ENCODE results near the gene NUP188.

NUP188 gene

DNA sequence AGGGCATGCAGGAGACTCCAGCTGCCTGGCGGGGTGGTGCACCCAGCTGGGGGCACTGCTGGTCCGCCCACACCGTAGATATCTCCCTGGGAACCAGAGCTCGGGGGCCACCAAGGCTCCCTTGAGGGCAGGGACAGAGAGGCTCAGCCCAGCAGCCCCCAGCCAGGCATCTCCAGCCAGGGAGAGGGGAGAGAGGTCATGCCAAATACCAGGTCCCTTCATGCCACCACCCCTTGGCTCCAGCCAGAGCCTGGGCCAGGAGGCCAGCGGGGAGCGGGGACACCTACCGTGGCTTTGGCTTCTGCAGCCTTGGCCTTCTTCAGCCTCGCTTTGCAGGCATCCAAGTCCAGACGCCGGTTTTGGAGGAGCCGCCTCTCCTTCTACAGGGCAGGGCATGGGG is 66.6 kb downstream of the NUP188 start:
- H3K27me3 ChIP-seq (ENCODE audit: insufficient read depth, poor library complexity, severe bottlenecking) = no peaks in the 10 kb centered on the region
- DNase-seq (ENCODE audit: low read depth in 1 of 2, low spot score in 1 of 2) = no peak
- H3K4me3 ChIP-seq (replicated peaks; ENCODE audit: insufficient read depth, low read length) = no peak overlapping the region
- no peak overlapping the region for H3K27ac ChIP-seq (replicated peaks)
- TF ChIP-seq SPI1 (IDR thresholded peaks at IDR 0.05; ENCODE audit: borderline replicate concordance, low read depth) = no peak
- TF ChIP-seq, protein P1, sequence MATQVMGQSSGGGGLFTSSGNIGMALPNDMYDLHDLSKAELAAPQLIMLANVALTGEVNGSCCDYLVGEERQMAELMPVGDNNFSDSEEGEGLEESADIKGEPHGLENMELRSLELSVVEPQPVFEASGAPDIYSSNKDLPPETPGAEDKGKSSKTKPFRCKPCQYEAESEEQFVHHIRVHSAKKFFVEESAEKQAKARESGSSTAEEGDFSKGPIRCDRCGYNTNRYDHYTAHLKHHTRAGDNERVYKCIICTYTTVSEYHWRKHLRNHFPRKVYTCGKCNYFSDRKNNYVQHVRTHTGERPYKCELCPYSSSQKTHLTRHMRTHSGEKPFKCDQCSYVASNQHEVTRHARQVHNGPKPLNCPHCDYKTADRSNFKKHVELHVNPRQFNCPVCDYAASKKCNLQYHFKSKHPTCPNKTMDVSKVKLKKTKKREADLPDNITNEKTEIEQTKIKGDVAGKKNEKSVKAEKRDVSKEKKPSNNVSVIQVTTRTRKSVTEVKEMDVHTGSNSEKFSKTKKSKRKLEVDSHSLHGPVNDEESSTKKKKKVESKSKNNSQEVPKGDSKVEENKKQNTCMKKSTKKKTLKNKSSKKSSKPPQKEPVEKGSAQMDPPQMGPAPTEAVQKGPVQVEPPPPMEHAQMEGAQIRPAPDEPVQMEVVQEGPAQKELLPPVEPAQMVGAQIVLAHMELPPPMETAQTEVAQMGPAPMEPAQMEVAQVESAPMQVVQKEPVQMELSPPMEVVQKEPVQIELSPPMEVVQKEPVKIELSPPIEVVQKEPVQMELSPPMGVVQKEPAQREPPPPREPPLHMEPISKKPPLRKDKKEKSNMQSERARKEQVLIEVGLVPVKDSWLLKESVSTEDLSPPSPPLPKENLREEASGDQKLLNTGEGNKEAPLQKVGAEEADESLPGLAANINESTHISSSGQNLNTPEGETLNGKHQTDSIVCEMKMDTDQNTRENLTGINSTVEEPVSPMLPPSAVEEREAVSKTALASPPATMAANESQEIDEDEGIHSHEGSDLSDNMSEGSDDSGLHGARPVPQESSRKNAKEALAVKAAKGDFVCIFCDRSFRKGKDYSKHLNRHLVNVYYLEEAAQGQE (IDR thresholded peaks at IDR 0.05; ENCODE audit: insufficient replicate concordance, low read depth) = no peak
- no peak for TF ChIP-seq GABPA (IDR thresholded peaks at IDR 0.05; ENCODE audit: low read depth)
- TF ChIP-seq POLR2AphosphoS5 (IDR thresholded peaks at IDR 0.05; ENCODE audit: low read depth) = no peak
- TF ChIP-seq, protein P2, sequence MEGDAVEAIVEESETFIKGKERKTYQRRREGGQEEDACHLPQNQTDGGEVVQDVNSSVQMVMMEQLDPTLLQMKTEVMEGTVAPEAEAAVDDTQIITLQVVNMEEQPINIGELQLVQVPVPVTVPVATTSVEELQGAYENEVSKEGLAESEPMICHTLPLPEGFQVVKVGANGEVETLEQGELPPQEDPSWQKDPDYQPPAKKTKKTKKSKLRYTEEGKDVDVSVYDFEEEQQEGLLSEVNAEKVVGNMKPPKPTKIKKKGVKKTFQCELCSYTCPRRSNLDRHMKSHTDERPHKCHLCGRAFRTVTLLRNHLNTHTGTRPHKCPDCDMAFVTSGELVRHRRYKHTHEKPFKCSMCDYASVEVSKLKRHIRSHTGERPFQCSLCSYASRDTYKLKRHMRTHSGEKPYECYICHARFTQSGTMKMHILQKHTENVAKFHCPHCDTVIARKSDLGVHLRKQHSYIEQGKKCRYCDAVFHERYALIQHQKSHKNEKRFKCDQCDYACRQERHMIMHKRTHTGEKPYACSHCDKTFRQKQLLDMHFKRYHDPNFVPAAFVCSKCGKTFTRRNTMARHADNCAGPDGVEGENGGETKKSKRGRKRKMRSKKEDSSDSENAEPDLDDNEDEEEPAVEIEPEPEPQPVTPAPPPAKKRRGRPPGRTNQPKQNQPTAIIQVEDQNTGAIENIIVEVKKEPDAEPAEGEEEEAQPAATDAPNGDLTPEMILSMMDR (IDR thresholded peaks at IDR 0.05; ENCODE audit: insufficient read depth, low read length) = no peak

DNA sequence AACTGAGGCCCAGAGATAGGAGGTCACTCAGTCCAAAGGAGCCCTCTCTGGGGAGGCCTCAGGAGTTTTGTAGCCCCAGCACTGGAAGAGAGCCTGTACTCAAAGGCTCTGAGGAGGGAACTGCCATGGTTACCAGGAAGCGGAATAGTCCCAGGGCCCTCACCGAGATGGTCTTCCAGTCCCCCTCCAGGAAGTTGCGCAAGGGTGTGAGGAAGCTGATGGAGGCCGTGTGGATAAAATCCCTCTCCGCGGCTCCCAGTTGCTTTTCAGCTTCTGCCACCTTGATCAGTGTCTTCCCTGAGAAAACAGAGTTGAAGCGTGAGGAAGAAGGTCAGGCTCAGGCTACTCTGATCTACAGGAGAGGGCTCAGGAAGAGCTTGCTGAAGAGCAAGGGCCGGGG is 67.1 kb downstream of the NUP188 start:
- H3K27me3 ChIP-seq (ENCODE audit: insufficient read depth, poor library complexity, severe bottlenecking) = no peaks in the 10 kb centered on the region
- DNase-seq (ENCODE audit: low read depth in 1 of 2, low spot score in 1 of 2) = no peak
- no peak for TF ChIP-seq GABPA (IDR thresholded peaks at IDR 0.05; ENCODE audit: low read depth)
- no peak for TF ChIP-seq POLR2AphosphoS5 (IDR thresholded peaks at IDR 0.05; ENCODE audit: low read depth)
- TF ChIP-seq, protein P2 (IDR thresholded peaks at IDR 0.05; ENCODE audit: insufficient read depth, low read length) = no peak
- H3K27ac ChIP-seq (replicated peaks) = no peak overlapping the region
- no peak overlapping the region for H3K4me3 ChIP-seq (replicated peaks; ENCODE audit: insufficient read depth, low read length)

DNA sequence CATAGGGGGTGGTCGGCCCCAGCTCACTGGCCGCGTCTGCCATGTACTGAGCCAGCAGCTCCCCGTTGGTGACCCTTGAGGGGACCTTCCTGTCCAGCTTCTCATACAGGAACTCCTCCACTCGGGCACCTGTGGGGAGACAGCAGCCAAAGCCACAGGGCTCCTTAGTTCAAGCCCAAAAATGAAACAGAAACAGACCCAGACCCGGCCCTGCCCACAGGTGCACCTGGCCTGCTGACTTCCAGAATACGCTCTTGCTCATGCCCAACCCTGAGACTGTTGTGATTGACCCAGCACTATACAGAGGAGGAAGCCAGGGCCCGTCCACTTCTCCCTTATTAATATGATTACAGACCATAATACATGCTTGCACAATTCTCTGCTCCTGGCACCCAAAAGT is 73.6 kb downstream of the NUP188 start:
- Histone ChIP-seq H3K27ac (replicated peaks) (no peak overlapping the region), H3K4me3 (replicated peaks; ENCODE audit: insufficient read depth, low read length) (no peak overlapping the region)
- no peak for TF ChIP-seq GABPA (IDR thresholded peaks at IDR 0.05; ENCODE audit: low read depth)
- no peak for TF ChIP-seq SPI1 (IDR thresholded peaks at IDR 0.05; ENCODE audit: borderline replicate concordance, low read depth)
- TF ChIP-seq, protein P2 (IDR thresholded peaks at IDR 0.05; ENCODE audit: insufficient read depth, low read length) = no peak

DNA sequence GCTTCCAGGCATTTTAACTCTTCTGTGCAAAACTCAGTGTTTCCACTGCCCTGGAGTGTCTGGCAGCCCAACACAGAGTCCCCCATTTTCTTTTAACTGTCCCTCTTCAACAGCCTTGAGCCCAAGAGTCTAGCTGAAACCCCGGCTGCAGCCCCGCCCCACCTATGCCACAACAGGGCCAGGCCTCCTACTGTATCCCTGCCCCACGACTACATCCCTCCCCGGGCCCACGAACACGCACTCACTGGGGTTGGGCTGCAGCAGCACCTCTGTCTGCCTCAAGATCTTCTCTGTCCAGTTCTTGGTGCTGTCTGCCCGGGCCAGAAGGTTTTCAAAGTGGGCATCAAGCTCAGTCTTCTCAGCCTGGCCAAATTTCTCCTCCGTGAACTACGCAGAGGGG is 74.5 kb downstream of the NUP188 start:
- no peaks in the 10 kb centered on the region for H3K27me3 ChIP-seq (ENCODE audit: insufficient read depth, poor library complexity, severe bottlenecking)
- H3K4me3 ChIP-seq (replicated peaks; ENCODE audit: insufficient read depth, low read length) = no peak overlapping the region
- no peak overlapping the region for H3K27ac ChIP-seq (replicated peaks)
- TF ChIP-seq, protein P2 (IDR thresholded peaks at IDR 0.05; ENCODE audit: insufficient read depth, low read length) = no peak
- TF ChIP-seq SPI1 (IDR thresholded peaks at IDR 0.05; ENCODE audit: borderline replicate concordance, low read depth) = no peak
- no peak for TF ChIP-seq GABPA (IDR thresholded peaks at IDR 0.05; ENCODE audit: low read depth)
- TF ChIP-seq, protein P1 (IDR thresholded peaks at IDR 0.05; ENCODE audit: insufficient replicate concordance, low read depth) = no peak
- TF ChIP-seq POLR2AphosphoS5 (IDR thresholded peaks at IDR 0.05; ENCODE audit: low read depth) = no peak
- DNase-seq (ENCODE audit: low read depth in 1 of 2, low spot score in 1 of 2) = no peak

More for the DNA sequence above, 73.6 kb downstream of the NUP188 start:
- DNase-seq (ENCODE audit: low read depth in 1 of 2, low spot score in 1 of 2) = no peak
- no peaks in the 10 kb centered on the region for H3K27me3 ChIP-seq (ENCODE audit: insufficient read depth, poor library complexity, severe bottlenecking)
